Stimulated activated CD8-positive, alpha-beta memory T cell treated with anti-CD3 and anti-CD28 coated beads, Interleukin-15, amount 100 ng/mL, for 1 hour (primary cell): ENCODE measurements around the gene CDC42BPB.

Experiments
- DNase-seq: peaks from one replicate; pipeline ENCODE4 v3.0.0-alpha.2; 2020; ENCODE audit warnings: low read depth

Gene CDC42BPB

DNA sequence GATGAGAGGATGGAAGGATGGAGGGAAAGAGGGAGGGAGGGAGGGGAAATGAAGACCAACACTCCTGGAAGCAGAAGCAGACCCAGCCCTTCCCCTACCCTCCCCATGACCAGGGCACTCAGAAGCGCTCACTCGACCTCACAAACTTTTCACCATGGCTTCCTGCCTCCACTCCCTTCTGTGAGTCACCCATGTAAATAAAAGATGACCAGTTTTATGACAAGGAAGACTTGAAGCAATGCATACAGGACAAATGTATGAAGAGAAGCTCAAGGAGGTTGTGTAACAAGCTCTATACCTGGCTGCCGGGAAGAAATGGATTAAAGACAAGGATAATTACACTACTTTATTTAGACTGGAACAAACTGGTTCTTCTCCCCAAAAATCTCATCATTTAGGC is 63.8 kb downstream of the CDC42BPB start:
- no peak for DNase-seq

DNA sequence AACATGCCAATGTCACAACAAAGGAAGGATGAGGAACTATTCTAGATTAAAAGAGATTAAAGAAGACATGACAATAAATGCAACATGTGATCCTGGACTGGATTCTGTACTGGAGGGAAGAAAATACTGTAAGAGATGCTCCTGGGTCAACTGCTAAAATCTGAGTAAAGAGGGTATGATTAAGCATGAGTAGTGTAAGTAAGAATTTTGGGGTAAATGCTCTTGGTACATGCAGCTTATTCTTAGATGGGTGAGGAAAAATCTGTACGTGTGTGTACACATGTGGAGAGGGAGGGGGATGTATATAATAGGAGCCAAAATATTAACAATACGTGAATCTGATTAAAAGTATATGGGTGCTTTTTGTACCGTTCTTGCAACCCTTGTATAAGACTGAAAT is 66.0 kb downstream of the CDC42BPB start:
- no peak for DNase-seq

DNA sequence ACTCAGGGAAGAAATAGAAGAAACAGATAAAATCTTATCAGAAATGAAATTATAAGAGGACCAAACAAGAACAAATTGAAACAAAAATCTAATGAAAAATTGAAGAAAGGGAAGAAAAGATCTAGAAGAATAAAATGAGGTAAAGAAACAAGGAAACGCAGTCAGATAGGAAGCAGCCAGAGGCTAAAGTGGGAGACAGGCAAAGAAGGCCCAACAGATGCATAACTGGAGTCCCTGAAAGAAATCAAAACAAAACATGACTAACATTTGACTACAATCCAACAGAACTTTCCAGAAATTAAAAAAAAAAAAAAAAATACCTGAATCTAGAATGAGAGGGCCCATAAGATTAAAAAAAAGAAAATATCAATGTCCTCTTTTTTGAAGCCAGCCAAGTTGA is 69.3 kb downstream of the CDC42BPB start:
- no peak for DNase-seq

GRCh38 chr14:102986810-102987579 is 70.4 kb downstream of the CDC42BPB start:
- no peak for DNase-seq

- no peak for DNase-seq
Measured at GRCh38 chr14:102985665-102986064, 71.7 kb downstream of the CDC42BPB start.

DNA sequence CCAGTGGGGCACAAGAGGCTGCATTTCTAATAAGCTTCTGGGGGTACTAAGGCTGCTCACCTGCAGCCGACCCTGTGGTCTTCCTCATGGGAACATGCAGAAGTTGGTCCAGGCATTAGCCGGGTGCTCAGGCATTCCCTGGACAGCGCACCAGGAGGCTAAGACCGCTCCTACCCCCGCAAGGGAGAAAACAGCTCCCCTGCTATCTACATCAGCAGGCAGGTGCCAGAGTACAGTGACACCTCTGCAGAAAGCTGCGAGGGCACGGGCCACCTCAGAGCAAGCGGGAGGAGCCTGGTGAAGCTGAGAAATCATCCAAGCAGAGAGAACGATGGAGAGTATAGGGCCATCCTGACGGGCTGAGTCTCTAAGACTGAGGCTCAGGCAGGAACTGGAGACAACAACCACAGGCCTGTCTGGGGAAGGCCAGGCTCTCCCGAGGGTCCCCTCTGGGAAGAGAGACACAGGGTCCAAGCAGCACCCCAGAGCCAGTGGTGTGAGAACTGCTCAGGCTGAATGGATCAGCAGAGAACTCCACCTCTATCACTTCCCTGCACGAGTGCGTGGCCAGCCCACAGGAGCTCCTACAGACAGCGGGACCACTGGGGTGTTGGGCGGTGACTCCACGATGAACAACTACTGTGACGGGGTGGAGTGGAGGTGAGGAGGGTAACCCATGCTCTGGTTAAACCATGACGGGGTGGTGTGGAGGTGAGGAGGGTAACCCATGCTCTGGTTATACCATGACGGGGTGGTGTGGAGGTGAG is 72.8 kb downstream of the CDC42BPB start:
- no peak for DNase-seq

GRCh38 chr14:102983496-102983895 is 73.9 kb downstream of the CDC42BPB start:
- DNase-seq: no peak

DNA sequence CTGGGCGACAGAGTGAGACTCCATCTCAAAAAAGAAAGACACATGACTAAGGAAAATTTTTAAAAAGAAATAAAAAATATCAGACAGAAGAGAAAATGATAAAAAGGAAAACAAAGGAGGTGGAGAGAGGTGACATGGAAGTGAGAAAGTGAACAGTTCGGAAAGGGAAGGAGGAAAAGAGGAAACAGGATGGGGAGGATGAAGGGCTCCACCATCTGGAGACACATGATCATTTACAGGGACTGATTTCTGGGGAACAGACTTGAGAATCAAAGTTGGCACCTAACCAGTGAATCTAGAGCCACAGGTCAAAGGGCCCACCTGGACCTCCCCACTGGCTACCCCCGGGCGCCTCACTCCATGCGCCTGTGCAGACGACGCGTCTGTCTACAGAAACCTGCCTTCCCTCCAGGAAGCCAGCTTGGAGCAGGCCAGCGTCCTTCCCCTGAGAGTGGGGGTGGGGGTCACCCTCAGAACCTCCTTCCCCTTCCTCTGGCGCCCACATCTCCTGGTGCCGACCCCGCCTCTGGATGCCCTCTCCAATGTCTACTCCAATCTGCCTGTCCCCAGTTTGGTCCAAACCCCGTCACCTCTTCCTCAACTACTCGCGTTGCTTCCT is 74.4 kb downstream of the CDC42BPB start:
- DNase-seq: no peak

GRCh38 chr14:102980409-102980810 is 76.9 kb downstream of the CDC42BPB start:
- DNase-seq: no peak

GRCh38 chr14:102979406-102979805 is 77.9 kb downstream of the CDC42BPB start:
- no peak for DNase-seq

- DNase-seq: no peak
Measured at GRCh38 chr14:102977475-102977874, 79.9 kb downstream of the CDC42BPB start.

- no peak for DNase-seq
Measured at GRCh38 chr14:102975662-102976061, 81.7 kb downstream of the CDC42BPB start.

- DNase-seq: no peak
Measured at GRCh38 chr14:102973706-102974285, 83.6 kb downstream of the CDC42BPB start.

GRCh38 chr14:102971836-102972606 is 85.3 kb downstream of the CDC42BPB start:
- no peak for DNase-seq

- no peak for DNase-seq
Measured at GRCh38 chr14:102971314-102971713, 86.0 kb downstream of the CDC42BPB start.

DNA sequence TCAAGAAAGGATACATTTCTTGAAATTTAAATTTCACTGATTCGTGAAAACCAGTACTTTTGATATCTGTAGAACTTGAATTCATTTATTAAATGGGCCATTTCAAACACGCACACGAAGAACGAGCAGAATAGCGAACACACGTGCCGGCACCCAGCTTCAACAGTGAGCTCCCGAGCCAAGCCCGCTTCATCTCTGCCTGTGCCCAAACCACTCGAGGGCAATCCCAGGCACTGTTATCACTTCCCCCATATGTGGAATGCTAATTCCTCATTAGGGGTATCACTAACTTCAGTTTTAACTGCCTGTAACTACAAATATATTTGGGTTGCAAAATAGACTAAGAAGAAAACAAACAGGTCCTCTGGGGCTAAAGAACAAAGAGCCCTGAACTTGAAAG is 86.9 kb downstream of the CDC42BPB start:
- DNase-seq: no peak

GRCh38 chr14:102969901-102970300 is 87.4 kb downstream of the CDC42BPB start:
- DNase-seq: no peak

DNA sequence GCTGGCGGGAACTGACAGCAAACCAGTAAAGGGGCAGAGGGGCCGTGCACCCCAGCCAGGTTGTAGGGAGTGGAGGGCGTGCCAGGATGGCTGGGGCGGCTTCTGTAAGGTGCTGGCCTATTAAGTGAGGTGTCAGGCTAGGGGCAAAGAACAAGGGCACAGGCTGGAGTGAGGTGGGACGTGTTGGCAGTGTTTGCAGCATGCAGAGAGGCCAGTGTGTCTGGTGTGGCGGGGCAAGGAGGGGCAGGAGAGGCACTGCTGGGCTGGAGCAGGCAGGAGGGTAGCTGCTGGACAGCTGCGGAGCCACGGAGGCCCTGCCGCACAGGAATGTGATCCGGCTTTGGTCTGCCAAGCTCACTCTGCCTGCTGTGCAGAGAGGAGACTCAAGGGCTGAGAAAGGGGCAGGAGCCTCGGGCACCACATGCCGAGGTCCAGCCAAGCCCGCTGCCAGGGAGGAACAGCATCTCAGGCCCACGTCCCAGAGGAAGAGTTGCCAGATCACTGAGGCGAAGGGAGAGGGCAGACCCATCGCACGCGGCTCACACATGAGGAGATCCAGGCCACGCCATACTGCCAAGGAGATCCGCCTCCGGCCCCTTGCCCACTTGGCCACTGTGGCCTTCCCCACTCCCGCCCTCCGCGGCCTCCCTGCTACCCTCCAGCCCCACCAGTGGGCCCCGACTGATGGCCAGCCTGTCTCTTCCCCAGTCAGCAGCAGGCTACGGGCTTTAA is 88.1 kb downstream of the CDC42BPB start:
- no peak for DNase-seq

DNA sequence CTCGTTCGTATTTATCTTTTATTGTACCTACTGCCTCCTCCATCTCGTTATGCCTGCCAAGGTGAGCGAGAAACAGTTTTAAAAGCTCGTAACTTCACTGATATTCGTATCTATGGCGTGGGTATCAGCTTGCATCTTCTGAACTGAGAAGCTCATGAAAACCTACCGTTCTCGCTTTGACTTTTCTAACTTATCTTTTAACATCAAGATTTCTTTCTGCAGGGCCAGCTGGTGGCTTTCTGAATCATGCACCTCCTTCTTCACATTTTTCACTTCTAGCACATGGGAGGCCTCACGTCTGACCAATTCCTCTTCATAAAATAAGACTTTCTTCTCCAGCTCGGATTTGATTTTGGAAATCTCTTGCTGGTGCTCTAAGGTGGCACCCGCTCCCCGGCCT is 89.0 kb downstream of the CDC42BPB start:
- no peak for DNase-seq

GRCh38 chr14:102967506-102967795 is 89.9 kb downstream of the CDC42BPB start:
- DNase-seq: no peak
